Measurements from ENCODE around the gene TP53. TPM values are rescaled to one million over a fixed set of nuclear protein-coding genes. Genes with fewer than 3 reads are reported as not detected.

The TP53 gene
- polyA plus RNA-seq, 3 donors = 16.2 to 35.1 (median 25.8) TPM

- H2AFZ ChIP-seq (ENCODE audit: insufficient read depth, low read depth, low read length, poor library complexity, severe bottlenecking) = no peak overlapping the region
- H3K4me1 Mint-ChIP-seq = peaks cover 5% of the 10 kb centered on the region
- peaks cover 8 to 15% of the 10 kb centered on the region in 2 donors for H3K4me1 ChIP-seq (ENCODE audit: control insufficient read depth in 1 of 2, insufficient read depth in 2 of 2, low read length in 2 of 2)
- no peak for DNase-seq
- H3K27me3 ChIP-seq (ENCODE audit: control insufficient read depth in 2 of 2, insufficient read depth in 2 of 2, low read length in 2 of 2) = no peaks in the 10 kb centered on the region
- 100% methylated on average over 1 of the region's 5 CpGs for WGBS (ENCODE audit: insufficient coverage)
- H3K9ac ChIP-seq (ENCODE audit: insufficient read depth, low read length, poor library complexity, severe bottlenecking) = no peak overlapping the region
- peaks cover 8% of the 10 kb centered on the region for H3K79me2 ChIP-seq (ENCODE audit: insufficient read depth, low read length)
- H3K9me3 Mint-ChIP-seq = no peaks in the 10 kb centered on the region
- H3K9me3 ChIP-seq (replicated peaks in 1 of 2; ENCODE audit: control insufficient read depth in 1 of 2, insufficient read depth in 1 of 2, low read length in 2 of 2) = no peaks in the 10 kb centered on the region
- H3K4me2 ChIP-seq (replicated peaks; ENCODE audit: extremely low read depth, low read length, poor library complexity, severe bottlenecking) = no peak overlapping the region
- peaks cover 0 to 5% (median 1%) of the 10 kb centered on the region in 3 donors for H3K27me3 Mint-ChIP-seq (ENCODE audit: low read depth in 3 of 3)
- H3K4me3 ChIP-seq (replicated peaks in 1 of 3; ENCODE audit: low read depth in 2 of 3, low read length in 3 of 3) = no peak overlapping the region
- no peak overlapping the region for H3K4me3 Mint-ChIP-seq
- no peak for TF ChIP-seq CTCF (IDR thresholded peaks at IDR 0.05)
- H3K36me3 ChIP-seq (replicated peaks in 1 of 2; ENCODE audit: control insufficient read depth in 1 of 2, insufficient read depth in 2 of 2, low read length in 2 of 2) = no peaks in the 10 kb centered on the region
- H3K27ac ChIP-seq (ENCODE audit: low read depth in 1 of 2, low read length in 2 of 2) = no peak overlapping the region
- H3K27ac Mint-ChIP-seq = no peak overlapping the region
- no peaks in the 10 kb centered on the region for H3K36me3 Mint-ChIP-seq
- intact Hi-C loops (cut with micrococcal nuclease) = no loop called here
- peaks cover 4% of the 10 kb centered on the region for H4K20me1 ChIP-seq (ENCODE audit: insufficient read depth, low read length)
Measured at GRCh38 chr17:7618608-7619007, 68.7 kb downstream of the TP53 start.

Other genes with a start within 250 kb of the TP53 start
- 1 to 10 TPM in 1 of 3 donors, not detected in 2; 2.2 TPM for gene FGF11, start 248.0 kb downstream of the TP53 start, polyA plus RNA-seq
- gene CHRNB1, start 242.4 kb downstream of the TP53 start, polyA plus RNA-seq = 10 to 100 TPM in 2 of 3 donors, 1 to 10 TPM in 1; 9.3 to 15.7 (median 14.7) TPM
- 1 to 10 TPM; 3.4 to 8.1 (median 4.4) TPM for gene ZBTB4, start 207.9 kb downstream of the TP53 start, polyA plus RNA-seq
- not detected for gene SLC35G6, start 206.0 kb downstream of the TP53 start, polyA plus RNA-seq
- 10 to 100 TPM; 12.1 to 27.9 (median 25.4) TPM for gene POLR2A, start 203.1 kb downstream of the TP53 start, polyA plus RNA-seq
- gene TNFSF12, start 138.4 kb downstream of the TP53 start, polyA plus RNA-seq = 10 to 100 TPM; 37.7 to 98.3 (median 50.2) TPM
- 100 to 1,000 TPM; 236 to 523 (median 491) TPM for gene TNFSF13, start 128.7 kb downstream of the TP53 start, polyA plus RNA-seq
- 100 to 1,000 TPM in 1 of 3 donors, 1 to 10 TPM in 2; 2.9 to 140 (median 5.6) TPM for gene SENP3, start 125.6 kb downstream of the TP53 start, polyA plus RNA-seq
- 100 to 1,000 TPM; 642 to 884 (median 744) TPM for gene CD68, start 107.9 kb downstream of the TP53 start, polyA plus RNA-seq
- 100 to 1,000 TPM; 100 to 107 (median 103) TPM for gene MPDU1, start 103.6 kb downstream of the TP53 start, polyA plus RNA-seq
- gene SOX15, start 97.4 kb downstream of the TP53 start, polyA plus RNA-seq = 1 to 10 TPM in 2 of 3 donors, under 1 TPM in 1; 0.86 to 1.2 (median 1.1) TPM
- gene FXR2, start 72.6 kb downstream of the TP53 start, polyA plus RNA-seq = 10 to 100 TPM in 1 of 3 donors, 1 to 10 TPM in 2; 6.2 to 23.0 (median 9.2) TPM
- 100 to 1,000 TPM in 1 of 3 donors, 10 to 100 TPM in 2; 83.4 to 155 (median 89.8) TPM for gene SAT2, start 59.7 kb downstream of the TP53 start, polyA plus RNA-seq
- gene SHBG, start 57.4 kb downstream of the TP53 start, polyA plus RNA-seq = under 1 TPM in 2 of 3 donors, not detected in 1; 0.43 TPM
- under 1 TPM in 1 of 3 donors, not detected in 2; 0.07 TPM for gene ATP1B2, start 36.6 kb downstream of the TP53 start, polyA plus RNA-seq
- 1 to 10 TPM; 6.3 to 9.8 (median 9.1) TPM for gene WRAP53, start 987 bp upstream of the TP53 start, polyA plus RNA-seq
- under 1 TPM in 1 of 3 donors, not detected in 2; 0.01 TPM for gene EFNB3, start 17.7 kb upstream of the TP53 start, polyA plus RNA-seq
- under 1 TPM in 2 of 3 donors, not detected in 1; 0.03 to 0.15 TPM for gene DNAH2, start 30.3 kb upstream of the TP53 start, polyA plus RNA-seq
- gene KDM6B, start 146.7 kb upstream of the TP53 start, polyA plus RNA-seq = 10 to 100 TPM in 1 of 3 donors, under 1 TPM in 2; 0.37 to 25.5 (median 0.44) TPM
- gene TMEM88, start 167.6 kb upstream of the TP53 start, polyA plus RNA-seq = 10 to 100 TPM in 1 of 3 donors, not detected in 2; 10.2 TPM
- gene NAA38, start 170.1 kb upstream of the TP53 start, polyA plus RNA-seq = 100 to 1,000 TPM in 2 of 3 donors, 10 to 100 TPM in 1; 63.8 to 197 (median 148) TPM
- gene CYB5D1, start 170.5 kb upstream of the TP53 start, polyA plus RNA-seq = 1 to 10 TPM in 1 of 3 donors, under 1 TPM in 2; 0.50 to 4.8 (median 0.98) TPM
- 10 to 100 TPM in 1 of 3 donors, under 1 TPM in 2; 0.55 to 67.9 (median 0.91) TPM for gene CHD3, start 201.3 kb upstream of the TP53 start, polyA plus RNA-seq
- gene RNF227, start 228.8 kb upstream of the TP53 start, polyA plus RNA-seq = 1 to 10 TPM in 2 of 3 donors, under 1 TPM in 1; 0.59 to 6.7 (median 1.3) TPM
- gene KCNAB3, start 242.4 kb upstream of the TP53 start, polyA plus RNA-seq = 10 to 100 TPM in 1 of 3 donors, not detected in 2; 11.7 TPM
- gene TRAPPC1, start 244.5 kb upstream of the TP53 start, polyA plus RNA-seq = 100 to 1,000 TPM; 172 to 266 (median 224) TPM
- gene CNTROB, start 244.7 kb upstream of the TP53 start, polyA plus RNA-seq = 10 to 100 TPM in 1 of 3 donors, 1 to 10 TPM in 2; 4.7 to 22.8 (median 6.5) TPM

Data from CD14-positive monocyte (primary cell).